H9 (cell line): Measurements from ENCODE around the gene APPL2. TPM values are rescaled to one million over a fixed set of nuclear protein-coding genes. Genes with fewer than 3 reads are reported as not detected.
A peak's percentile ranks its signal among the peaks of the same experiment; 100 is the strongest.

ENCODE experiments used
- DNase-seq: peaks from one replicate; pipeline ENCODE4 v3.0.0-alpha.2; 2017
- H2AFZ ChIP-seq: one replicate; pipeline ENCODE4 v1.6.1; 2013; ENCODE audit warnings: mild to moderate bottlenecking, low read length, control low read depth, moderate library complexity
- H2AK5ac ChIP-seq: 2 replicates; pipeline ENCODE4 v1.6.1; 2013; ENCODE audit warnings: low read length, control low read depth, mixed read lengths; ENCODE audit not compliant: insufficient read length
- H2BK120ac ChIP-seq: one replicate; pipeline ENCODE4 v1.6.1; 2013; ENCODE audit warnings: low read depth, mild to moderate bottlenecking, low read length, control low read depth, inconsistent platforms; ENCODE audit not compliant: poor library complexity, severe bottlenecking
- H2BK12ac ChIP-seq: 2 replicates; pipeline ENCODE4 v1.6.1; 2013; ENCODE audit warnings: low read length, control low read depth, mixed read lengths, low read depth; ENCODE audit not compliant: insufficient read length
- H2BK15ac ChIP-seq: 2 replicates; pipeline ENCODE4 v1.6.1; 2013; ENCODE audit warnings: low read depth, low read length, control low read depth
- H2BK20ac ChIP-seq: one replicate; pipeline ENCODE4 v1.6.1; 2013; ENCODE audit warnings: low read depth, mild to moderate bottlenecking, low read length, control low read depth, inconsistent platforms; ENCODE audit not compliant: poor library complexity, severe bottlenecking
- H2BK5ac ChIP-seq: 2 replicates; pipeline ENCODE4 v1.6.1; 2013; ENCODE audit warnings: low read length, control low read depth, mixed read lengths; ENCODE audit not compliant: insufficient read length
- H3K14ac ChIP-seq: 2 replicates; pipeline ENCODE4 v1.6.1; 2013; ENCODE audit warnings: low read length, control low read depth; ENCODE audit not compliant: insufficient read depth
- H3K18ac ChIP-seq: 2 replicates; pipeline ENCODE4 v1.6.1; 2013; ENCODE audit warnings: low read depth, mild to moderate bottlenecking, mixed read lengths, low read length, control low read depth; ENCODE audit not compliant: insufficient read length
- H3K23ac ChIP-seq: 2 replicates; pipeline ENCODE4 v1.6.1; 2013; ENCODE audit warnings: low read length, control low read depth, mixed read lengths, low read depth; ENCODE audit not compliant: insufficient read length
- H3K23me2 ChIP-seq: 2 replicates; pipeline ENCODE4 v1.6.1; 2013; ENCODE audit warnings: low read depth, mild to moderate bottlenecking, mixed read lengths, low read length, control low read depth; ENCODE audit not compliant: insufficient read length, poor library complexity, severe bottlenecking
- H3K27ac ChIP-seq: 2 replicates; pipeline ENCODE4 v1.5.1; 2013; ENCODE audit warnings: low read length, control low read depth, mixed read lengths, low read depth; ENCODE audit not compliant: insufficient read length
- H3K27me3 ChIP-seq: 2 replicates; pipeline ENCODE4 v1.6.1; 2013; ENCODE audit warnings: low read length, control low read depth, inconsistent platforms; ENCODE audit not compliant: insufficient read depth
- H3K4ac ChIP-seq: 2 replicates; pipeline ENCODE4 v1.6.1; 2013; ENCODE audit warnings: low read depth, mild to moderate bottlenecking, control low read depth, inconsistent platforms, low read length, moderate library complexity
- H3K4me1 ChIP-seq: 2 replicates; pipeline ENCODE4 v1.6.1; 2013; ENCODE audit warnings: low read length, control low read depth, inconsistent platforms; ENCODE audit not compliant: insufficient read depth
- H3K4me2 ChIP-seq: 2 replicates; pipeline ENCODE4 v1.6.1; 2013; ENCODE audit warnings: low read length, control low read depth, mixed read lengths; ENCODE audit not compliant: insufficient read length, insufficient read depth
- H3K56ac ChIP-seq: 2 replicates; pipeline ENCODE4 v1.6.1; 2013; ENCODE audit warnings: low read depth, mild to moderate bottlenecking, mixed read lengths, low read length, control low read depth; ENCODE audit not compliant: insufficient read length
- H3K79me1 ChIP-seq: 2 replicates; pipeline ENCODE4 v1.6.1; 2013; ENCODE audit warnings: low read depth, mild to moderate bottlenecking, moderate library complexity, low read length, control low read depth, inconsistent platforms; ENCODE audit not compliant: insufficient read depth, poor library complexity, severe bottlenecking
- H3K79me2 ChIP-seq: 2 replicates; pipeline ENCODE4 v1.6.1; 2013; ENCODE audit warnings: low read length, control low read depth, inconsistent platforms; ENCODE audit not compliant: insufficient read depth
- H3K9ac ChIP-seq: 2 replicates; pipeline ENCODE4 v1.6.1; 2013; ENCODE audit warnings: low read length, control low read depth, mixed read lengths; ENCODE audit not compliant: insufficient read length; ENCODE audit errors: extremely low read depth
- H3K9me3 ChIP-seq: one replicate; pipeline ENCODE4 v1.6.1; 2013; ENCODE audit warnings: low read depth, low read length, inconsistent platforms; ENCODE audit not compliant: control insufficient read depth
- H3T11ph ChIP-seq: one replicate; pipeline ENCODE4 v1.6.1; 2013; ENCODE audit warnings: mild to moderate bottlenecking, low read length, control low read depth, inconsistent platforms
- H4K20me1 ChIP-seq: one replicate; pipeline ENCODE4 v1.6.1; 2013; ENCODE audit not compliant: control insufficient read depth, insufficient read length, insufficient read depth
- H4K5ac ChIP-seq: 2 replicates; pipeline ENCODE4 v1.6.1; 2013; ENCODE audit warnings: low read depth, mild to moderate bottlenecking, mixed read lengths, low read length, control low read depth; ENCODE audit not compliant: insufficient read length
- H4K8ac ChIP-seq: replicated peaks from 2 replicates; pipeline ENCODE4 v1.6.1; 2013; ENCODE audit warnings: low read length, control low read depth, mixed read lengths, low read depth; ENCODE audit not compliant: insufficient read length
- H4K91ac ChIP-seq: 2 replicates; pipeline ENCODE4 v1.6.1; 2013; ENCODE audit warnings: low read depth, mild to moderate bottlenecking, moderate library complexity, mixed read lengths, low read length, control low read depth; ENCODE audit not compliant: insufficient read length
- H3K27ac Mint-ChIP-seq, 3 experiments: 2 replicates in 2 of 3; 3 replicates in 1 of 3; pipeline ENCODE4 v1.8.0; 2020 to 2021; ENCODE audit warnings: mixed read lengths in 3 of 3, mild to moderate bottlenecking in 1 of 3, moderate library complexity in 1 of 3
- H3K27me3 Mint-ChIP-seq: 2 replicates; pipeline ENCODE4 v1.8.0; 2021; ENCODE audit warnings: low read depth, mild to moderate bottlenecking, moderate library complexity, mixed read lengths
- H3K36me3 Mint-ChIP-seq, 3 experiments: 2 replicates in 2 of 3; 3 replicates in 1 of 3; pipeline ENCODE4 v1.8.0; 2020 to 2021; ENCODE audit warnings: low read depth in 3 of 3, mixed read lengths in 3 of 3; ENCODE audit not compliant: insufficient read depth in 1 of 3
- H3K4me1 Mint-ChIP-seq, 2 experiments: 2 replicates each; pipeline ENCODE4 v1.8.0; 2020; ENCODE audit warnings: mixed read lengths in 2 of 2
- H3K4me3 Mint-ChIP-seq, 2 experiments: 2 replicates in 1 of 2; 3 replicates in 1 of 2; pipeline ENCODE4 v1.8.0; 2020 to 2021; ENCODE audit warnings: mild to moderate bottlenecking in 2 of 2, mixed read lengths in 2 of 2, moderate library complexity in 1 of 2
- H3K9me3 Mint-ChIP-seq, 2 experiments: 2 replicates in 1 of 2; 3 replicates in 1 of 2; pipeline ENCODE4 v1.8.0; 2020; ENCODE audit warnings: mild to moderate bottlenecking in 2 of 2, mixed read lengths in 2 of 2, moderate library complexity in 1 of 2
- WGBS: extraction: QIAGEN DNeasy Blood & Tissue Kit; methylation state at CpG from one replicate; pipeline ENCODE4 v1.1.7; 2013; ENCODE audit warnings: missing lambda C conversion rate, low lambda C conversion rate, mixed read lengths; ENCODE audit not compliant: insufficient read length; ENCODE audit errors: extremely low coverage; 5-methylcytosine and 5-hydroxymethylcytosine counted together
- total RNA-seq: library from RNA; stranded (reverse); gene quantifications from 2 replicates; pipeline ENCODE4 v1.2.1, GENCODE V29; 2021
- TF ChIP-seq, protein P1 (sequence below): fragments of 200-600 bp; sonication (generic); conservative IDR thresholded peaks from 3 replicates; pipeline ENCODE4 v1.8.0; 2021; ENCODE audit warnings: antibody characterized with exemption, mild to moderate bottlenecking

APPL2 gene
- total RNA-seq, 1 experiment from 2014 or later: 18.5 TPM

GRCh38 chr12:105175397-105175990, 60.5 kb downstream of the APPL2 start:
- Histone ChIP-seq H2BK20ac (no peak overlapping the region), H3K79me1 (no peaks in the 10 kb centered on the region), H2AK5ac (no peak overlapping the region), H2AFZ (no peak overlapping the region), H4K91ac (no peak overlapping the region), H3K27me3 (no peaks in the 10 kb centered on the region), H2BK120ac (no peak overlapping the region), H3K23ac (no peak overlapping the region), H3K23me2 (no peaks in the 10 kb centered on the region), H3K4me2 (no peak overlapping the region), H3K9ac (no peak overlapping the region), H3T11ph (no peak overlapping the region), H3K9me3 (no peaks in the 10 kb centered on the region), H3K18ac (no peak overlapping the region), H3K27ac (no peak overlapping the region), H4K8ac (no peak overlapping the region), H2BK5ac (no peak overlapping the region), H3K79me2 (no peaks in the 10 kb centered on the region), H3K4me1 (no peaks in the 10 kb centered on the region), H3K4ac (no peak overlapping the region), H2BK12ac (no peak overlapping the region), H4K5ac (no peak overlapping the region), H2BK15ac (no peak overlapping the region), H4K20me1 (no peaks in the 10 kb centered on the region), H3K56ac (no peak overlapping the region), H3K14ac (no peak overlapping the region)
- peaks cover 20 to 36% (median 29%) of the 10 kb centered on the region in 3 experiments for H3K36me3 Mint-ChIP-seq
- DNase-seq: no peak
- H3K9me3 Mint-ChIP-seq: peaks cover 8 to 10% of the 10 kb centered on the region in 2 experiments; a peak in 4 of 5 replicates
- TF ChIP-seq, protein P1, sequence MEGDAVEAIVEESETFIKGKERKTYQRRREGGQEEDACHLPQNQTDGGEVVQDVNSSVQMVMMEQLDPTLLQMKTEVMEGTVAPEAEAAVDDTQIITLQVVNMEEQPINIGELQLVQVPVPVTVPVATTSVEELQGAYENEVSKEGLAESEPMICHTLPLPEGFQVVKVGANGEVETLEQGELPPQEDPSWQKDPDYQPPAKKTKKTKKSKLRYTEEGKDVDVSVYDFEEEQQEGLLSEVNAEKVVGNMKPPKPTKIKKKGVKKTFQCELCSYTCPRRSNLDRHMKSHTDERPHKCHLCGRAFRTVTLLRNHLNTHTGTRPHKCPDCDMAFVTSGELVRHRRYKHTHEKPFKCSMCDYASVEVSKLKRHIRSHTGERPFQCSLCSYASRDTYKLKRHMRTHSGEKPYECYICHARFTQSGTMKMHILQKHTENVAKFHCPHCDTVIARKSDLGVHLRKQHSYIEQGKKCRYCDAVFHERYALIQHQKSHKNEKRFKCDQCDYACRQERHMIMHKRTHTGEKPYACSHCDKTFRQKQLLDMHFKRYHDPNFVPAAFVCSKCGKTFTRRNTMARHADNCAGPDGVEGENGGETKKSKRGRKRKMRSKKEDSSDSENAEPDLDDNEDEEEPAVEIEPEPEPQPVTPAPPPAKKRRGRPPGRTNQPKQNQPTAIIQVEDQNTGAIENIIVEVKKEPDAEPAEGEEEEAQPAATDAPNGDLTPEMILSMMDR: no peak
- H3K4me3 Mint-ChIP-seq: no peak overlapping the region
- no peaks in the 10 kb centered on the region for H3K27me3 Mint-ChIP-seq
- whole genome bisulfite sequencing: no CpG with 5 or more reads among the region's 2 CpGs
- H3K4me1 Mint-ChIP-seq: no peaks in the 10 kb centered on the region
- 0 out of 7 replicates have a peak overlapping the region, but pooled peaks of 1 of the 3 experiments have one; percentile 44 for H3K27ac Mint-ChIP-seq
